HuH-7 (cell line): ENCODE results near the gene CYP20A1.
"Not testable (repeated sequence)": the region's sequence is repeated elsewhere in the genome, so short reads cannot be mapped to it uniquely, and the experiment has no call there.

Experiments used
- DNase-seq: peaks from one replicate; pipeline ENCODE4 v3.0.0; 2011; ENCODE audit warnings: low spot score

The CYP20A1 gene

DNA sequence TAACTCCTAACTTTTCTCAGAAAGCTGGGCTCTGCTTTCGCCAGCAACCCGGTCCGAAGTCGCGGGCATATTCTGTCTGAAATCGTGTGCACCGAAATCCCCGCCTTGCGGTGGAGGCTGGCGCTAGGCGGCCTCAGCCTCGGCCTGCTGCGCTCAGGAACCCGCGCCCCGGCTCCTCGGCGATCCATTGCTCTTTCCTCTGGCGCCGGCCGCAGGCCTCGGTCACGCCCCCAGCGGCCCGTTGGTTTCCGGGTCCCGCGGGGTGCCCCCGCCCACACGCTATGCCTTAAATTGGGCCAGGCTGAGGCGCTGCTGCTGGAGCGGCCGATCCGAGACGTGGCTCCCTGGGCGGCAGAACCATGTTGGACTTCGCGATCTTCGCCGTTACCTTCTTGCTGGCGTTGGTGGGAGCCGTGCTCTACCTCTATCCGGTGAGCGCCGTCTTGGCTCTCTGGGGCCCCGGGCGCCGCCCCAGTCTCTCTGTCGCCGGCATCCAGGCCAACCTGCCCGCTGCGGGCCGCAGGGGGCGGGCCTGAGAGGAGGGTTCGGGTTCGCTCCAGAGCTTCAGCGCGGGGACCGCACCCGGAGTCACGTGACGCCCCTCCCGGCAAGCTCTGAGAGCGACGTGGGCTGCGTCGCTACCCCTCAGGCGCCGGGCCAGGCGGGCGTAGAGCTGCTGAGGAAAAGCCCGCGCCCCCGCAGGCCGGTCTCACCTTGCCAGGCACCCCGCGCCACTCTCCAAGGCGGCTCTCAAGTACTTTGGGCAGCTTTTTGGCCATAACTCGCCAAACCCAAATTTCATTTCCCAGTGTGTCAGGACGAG lies at the start of gene CYP20A1:
CYP20A1 (plus strand) TSS at position 315 of the 823 bp plus-strand sequence; CDS start at position 360, 45 bp downstream.
- peak; percentile 90 for DNase-seq

DNA sequence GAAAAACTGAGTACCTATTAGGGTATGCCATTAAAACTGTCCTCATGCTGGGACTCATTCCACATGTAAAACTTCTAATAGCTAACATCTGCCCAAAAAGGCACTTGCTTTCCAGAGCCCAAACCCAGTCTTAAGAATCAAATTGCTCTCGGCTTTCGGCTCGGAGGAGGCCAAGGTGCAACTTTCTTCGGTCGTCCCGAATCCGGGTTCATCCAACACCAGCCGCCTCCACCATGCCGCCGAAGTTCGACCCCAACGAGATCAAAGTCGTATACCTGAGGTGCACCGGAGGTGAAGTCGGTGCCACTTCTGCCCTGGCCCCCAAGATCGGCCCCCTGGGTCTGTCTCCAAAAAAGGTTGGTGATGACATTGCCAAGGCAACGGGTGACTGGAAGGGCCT lies 48.3 kb upstream of the CYP20A1 start:
- not testable (repeated sequence) for DNase-seq

DNA sequence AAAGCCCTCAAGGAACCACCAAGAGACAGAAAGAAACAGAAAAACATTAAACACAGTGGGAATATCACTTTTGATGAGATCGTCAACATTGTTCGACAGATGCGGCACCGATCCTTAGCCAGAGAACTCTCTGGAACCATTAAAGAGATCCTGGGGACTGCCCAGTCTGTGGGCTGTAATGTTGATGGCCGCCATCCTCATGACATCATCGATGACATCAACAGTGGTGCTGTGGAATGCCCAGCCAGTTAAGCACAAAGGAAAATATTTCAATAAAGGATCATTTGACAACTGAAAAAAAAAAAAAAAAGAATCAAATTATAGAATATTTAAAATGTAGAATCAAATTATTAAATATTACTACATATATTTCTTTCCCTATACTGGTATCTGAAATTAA lies 47.8 kb upstream of the CYP20A1 start:
- not testable (repeated sequence) for DNase-seq

DNA sequence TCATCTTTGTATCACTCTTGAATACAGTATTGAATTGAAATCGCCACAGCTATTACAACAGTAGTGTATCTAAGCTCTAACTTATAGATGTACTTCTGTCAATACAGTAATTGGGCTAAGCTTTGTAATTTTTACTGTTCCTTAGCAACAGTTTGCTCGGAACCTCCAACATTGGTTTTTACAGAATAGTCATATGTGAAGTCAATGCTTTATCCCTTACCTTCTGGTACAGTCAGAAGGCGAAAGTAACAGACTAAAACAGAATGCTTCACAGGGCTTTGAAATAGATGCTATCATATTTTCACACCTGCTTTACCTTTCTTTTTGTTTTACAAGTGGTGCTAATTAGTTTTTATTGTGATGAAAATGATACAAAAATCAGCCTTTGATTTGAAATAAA lies 46.9 kb upstream of the CYP20A1 start:
- no peak for DNase-seq

DNA sequence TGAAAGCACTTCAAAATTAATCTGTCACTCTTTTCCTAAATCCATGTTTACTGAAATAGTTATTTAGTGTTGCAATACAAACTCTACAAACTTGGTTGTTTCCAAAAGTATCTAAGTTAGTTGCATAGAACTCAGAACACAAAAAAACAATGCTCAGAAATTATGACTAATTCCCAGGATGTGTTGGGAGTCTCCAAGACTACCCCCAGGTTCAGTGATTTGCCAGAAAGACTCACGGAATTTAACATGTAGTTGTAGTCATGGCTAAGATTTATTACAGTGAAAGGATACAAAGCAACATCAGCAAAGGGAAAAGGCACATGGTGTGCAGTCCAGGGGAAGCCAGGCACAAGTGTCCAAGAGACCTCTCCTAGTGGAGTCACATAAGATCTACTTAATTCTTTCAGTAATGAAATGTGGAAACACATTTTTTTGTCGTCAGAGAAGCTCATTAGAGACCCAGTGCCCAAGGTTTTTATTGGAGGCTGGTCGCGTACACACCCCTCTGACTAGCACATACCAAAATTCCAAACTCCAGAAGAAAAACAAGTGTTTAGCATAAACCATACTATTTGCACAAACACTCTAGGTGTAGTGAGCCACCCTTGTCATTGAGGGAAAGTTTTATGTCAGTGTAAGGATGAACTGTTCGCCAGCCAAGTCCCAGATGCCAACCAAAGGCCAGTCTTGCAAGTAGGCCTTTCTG lies 43.3 kb upstream of the CYP20A1 start:
- no peak for DNase-seq

DNA sequence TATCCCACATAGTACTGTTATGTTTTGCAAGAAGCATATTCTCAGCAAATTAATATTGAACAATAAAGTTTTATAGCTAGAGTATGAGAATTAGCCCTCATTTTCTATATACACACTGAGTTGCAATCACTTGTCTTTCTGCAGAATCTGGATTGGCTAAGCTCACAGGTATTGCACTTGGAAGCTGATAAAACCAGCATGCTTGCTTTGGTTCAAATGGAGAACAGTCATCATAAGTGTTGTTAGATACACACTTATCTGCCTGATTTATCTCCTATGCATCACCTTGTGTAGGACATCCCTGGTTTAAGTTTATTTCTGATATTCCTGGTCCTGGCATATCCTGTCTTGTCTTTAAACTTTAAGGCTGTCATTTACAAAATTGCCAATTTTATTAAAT lies 38.0 kb upstream of the CYP20A1 start:
- DNase-seq: no peak

DNA sequence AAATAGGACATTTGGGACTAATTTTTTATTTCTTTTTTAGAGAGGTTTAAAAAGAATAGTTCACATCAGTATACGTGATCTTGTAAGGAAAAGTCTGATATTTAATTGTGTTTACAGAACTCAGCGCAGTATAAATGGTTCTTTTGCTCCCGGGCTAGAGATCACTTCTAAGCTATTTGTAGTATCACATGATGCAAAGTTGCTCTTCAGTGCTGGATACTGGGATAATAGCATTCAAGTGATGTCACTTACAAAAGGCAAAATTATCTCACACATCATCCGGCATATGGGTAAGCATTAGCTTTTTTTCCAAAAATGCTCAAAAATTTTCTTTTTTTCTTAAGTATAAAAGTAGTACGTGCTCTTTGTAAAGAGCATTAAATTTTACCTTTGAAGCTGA lies 37.4 kb upstream of the CYP20A1 start:
- DNase-seq: no peak

DNA sequence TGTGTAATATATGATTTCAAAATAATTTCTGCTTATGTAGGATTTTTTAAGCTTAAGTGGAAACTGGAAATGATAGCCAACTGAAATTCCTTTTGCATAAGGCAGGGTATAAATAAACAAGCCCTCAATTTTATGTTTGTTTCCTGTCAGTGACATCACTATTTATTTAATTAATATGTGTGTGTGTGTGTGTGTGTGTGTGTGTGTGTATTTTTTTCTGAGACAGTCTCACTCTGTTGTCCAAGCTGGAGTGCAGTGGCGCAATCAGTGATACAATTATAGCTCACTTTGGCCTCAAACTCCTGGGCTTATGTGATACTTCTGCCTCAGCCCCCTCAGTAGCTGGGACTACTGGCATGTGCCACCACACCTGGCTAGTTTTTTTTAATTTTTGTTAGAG lies 29.3 kb upstream of the CYP20A1 start:
- no peak for DNase-seq

- DNase-seq: no peak
Observed at GRCh38 chr2:203225423-203226039, 13.3 kb upstream of the CYP20A1 start.

DNA sequence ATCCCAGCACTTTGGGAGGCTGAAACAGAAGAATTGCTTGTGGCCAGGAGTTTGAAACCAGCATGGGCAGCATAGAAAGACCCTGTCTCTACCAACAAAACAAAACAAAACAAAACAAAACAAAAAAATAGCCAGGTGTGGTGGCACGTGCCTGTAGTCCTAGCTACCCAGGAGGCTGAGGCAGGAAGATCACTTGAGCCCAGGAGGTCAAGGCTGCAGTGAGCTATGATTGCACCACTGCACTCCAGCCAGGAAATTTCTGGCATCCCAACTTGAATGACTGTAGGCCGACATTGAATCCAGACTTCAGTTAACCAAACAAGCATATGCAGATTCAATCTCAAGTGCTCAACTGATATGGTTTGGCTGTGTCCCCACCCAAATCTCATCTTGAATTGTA lies 9.1 kb upstream of the CYP20A1 start:
- not testable (repeated sequence) for DNase-seq

GRCh38 chr2:203237346-203238238 lies 1.2 kb upstream of the CYP20A1 start:
- no peak for DNase-seq

DNA sequence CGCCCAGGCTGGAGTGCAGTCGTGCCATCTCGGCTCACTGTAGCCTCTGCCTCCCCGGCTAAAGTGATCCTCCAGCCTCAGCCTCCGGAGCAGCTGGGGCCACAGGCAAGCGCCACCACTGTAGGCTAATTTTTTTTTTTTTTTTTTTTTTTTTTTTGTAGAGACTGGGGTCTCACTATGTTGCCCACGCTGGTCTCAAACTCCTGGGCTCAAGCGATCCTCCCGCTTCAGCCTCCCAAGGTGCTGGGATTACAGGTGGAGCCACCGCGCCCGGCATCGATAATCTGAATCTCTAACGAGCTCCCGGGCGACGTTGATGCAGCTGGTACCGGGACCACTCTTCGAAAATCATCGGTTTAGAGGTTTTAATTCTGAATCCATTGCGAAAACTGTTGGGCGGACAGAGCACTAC lies 520 bp upstream of the CYP20A1 start:
- no peak for DNase-seq

DNA sequence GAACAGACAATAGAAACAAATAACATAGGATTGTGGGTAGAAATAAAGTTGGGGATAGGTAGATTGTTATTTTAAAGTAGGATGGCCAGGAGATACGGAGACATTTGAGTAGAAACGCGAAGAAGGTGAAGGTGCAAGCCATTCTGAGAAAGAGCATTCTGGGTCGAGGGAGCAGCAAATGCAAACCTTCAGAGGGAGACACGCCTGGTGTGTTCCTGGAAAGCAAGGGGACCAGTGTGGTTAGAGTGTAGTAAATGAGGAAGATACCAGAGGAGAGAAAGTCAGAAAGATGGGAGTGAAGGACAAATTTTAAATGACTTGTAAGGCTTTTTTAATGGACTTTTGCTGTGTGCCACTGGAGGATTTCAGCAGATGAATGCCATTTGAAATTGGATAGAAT lies 1.7 kb downstream of the CYP20A1 start:
- DNase-seq: no peak

DNA sequence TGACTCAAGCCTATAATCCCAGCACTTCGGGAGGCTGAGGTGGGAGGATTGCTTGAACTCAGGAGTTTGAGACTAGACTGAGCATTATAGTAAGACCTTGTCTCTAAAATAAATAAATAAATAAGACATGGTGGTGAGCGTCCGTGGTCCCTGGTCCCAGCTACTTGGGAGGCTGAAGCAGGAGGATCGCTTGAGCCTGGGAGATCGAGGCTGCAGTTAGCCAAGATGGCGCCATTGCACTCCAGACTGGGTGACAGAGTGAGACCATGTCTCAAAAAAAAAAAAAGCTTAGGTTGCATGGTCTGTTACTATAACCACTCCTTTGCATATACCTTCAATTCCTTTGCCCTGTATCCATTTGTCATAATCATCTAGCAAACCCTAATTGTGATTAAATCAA lies 3.7 kb downstream of the CYP20A1 start:
- DNase-seq: no peak

DNA sequence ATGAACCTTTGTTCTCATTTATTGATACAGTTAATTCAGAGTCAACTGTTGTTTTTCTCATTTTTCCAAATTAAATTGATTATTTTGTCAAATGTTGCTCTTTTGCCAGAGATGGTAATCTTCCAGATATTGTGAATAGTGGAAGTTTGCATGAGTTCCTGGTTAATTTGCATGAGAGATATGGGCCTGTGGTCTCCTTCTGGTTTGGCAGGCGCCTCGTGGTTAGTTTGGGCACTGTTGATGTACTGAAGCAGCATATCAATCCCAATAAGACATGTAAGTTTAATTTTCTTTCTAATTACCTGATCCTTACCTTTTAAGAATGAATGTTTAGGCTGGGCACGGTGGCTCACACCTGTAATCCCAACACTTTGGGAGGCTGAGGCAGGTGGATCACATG lies 7.8 kb downstream of the CYP20A1 start:
- no peak for DNase-seq

GRCh38 chr2:203252818-203253217 lies 14.0 kb downstream of the CYP20A1 start:
- DNase-seq: no peak

GRCh38 chr2:203253422-203254095 lies 14.7 kb downstream of the CYP20A1 start:
- DNase-seq: not testable (repeated sequence)

DNA sequence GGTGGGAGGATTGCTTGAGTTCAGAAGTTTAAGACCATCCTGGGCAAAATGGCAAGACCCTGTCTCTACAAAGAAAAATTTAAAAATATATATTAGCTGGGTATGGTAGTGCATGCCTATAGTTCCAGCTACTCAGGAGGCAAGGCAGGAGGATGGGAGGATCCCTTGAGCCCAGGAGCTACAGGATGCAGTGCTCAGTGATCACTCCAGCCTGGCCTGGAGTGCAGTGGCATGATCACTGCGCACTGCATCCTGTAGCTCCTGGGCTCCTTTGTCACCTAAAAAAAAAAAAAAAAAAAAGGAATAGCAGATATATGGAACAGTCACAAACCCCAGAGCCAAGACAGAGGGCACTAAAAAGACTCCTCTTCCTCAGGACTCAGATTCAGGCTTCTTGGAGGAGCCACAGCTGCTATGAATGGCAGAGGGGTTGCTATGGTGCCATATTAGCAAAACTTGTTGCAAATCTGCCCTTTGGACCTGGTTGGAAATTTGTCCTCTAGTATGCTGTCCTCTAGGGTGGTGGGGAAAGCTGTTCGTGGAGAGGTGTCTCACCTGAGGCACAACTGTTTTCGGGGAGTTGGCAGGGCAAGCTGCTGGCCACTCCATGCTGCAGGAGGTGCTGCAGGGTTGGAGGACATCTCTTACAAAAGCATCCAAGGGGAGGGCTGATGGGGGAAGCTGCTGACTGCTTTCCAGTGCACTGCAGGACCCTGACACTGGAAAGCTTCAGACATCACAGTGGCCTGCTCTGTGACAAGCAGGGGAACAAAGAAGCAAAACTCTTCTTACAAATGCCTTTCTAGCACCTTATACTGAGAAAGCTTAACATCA lies 22.7 kb downstream of the CYP20A1 start:
- DNase-seq: peak; percentile 6

GRCh38 chr2:203279288-203279687 lies 40.5 kb downstream of the CYP20A1 start:
- DNase-seq: no peak

DNA sequence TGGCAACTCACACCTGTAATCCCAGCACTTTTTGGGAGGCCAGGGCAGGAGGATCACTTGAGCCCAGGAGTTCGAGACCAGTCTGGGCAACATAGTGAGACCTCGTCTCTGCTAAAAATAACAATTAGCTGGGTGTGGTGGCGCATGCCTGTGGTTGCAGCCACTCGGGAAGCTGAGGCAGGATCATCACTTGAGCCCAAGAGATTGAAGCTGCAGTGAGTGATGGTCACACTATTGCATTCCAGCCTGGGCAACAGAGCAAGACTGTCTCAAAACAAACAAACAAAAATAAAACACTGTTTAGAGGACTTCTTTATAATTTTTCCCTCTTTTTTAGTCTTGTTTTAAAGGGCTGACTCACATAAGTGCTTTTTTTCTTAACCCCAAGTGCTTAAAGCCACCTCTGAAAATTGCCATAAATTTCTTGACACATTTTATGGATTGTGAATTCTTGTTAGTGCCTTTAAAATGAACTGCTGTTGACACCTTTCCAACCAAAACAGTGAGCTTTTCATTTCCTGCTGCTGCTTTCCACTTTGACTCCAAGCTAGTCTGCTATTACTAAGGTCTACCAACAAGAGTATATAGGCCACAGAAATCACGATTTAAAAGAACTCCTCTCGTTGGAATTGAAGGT lies 41.7 kb downstream of the CYP20A1 start:
- no peak for DNase-seq
